ENCODE data around the gene FNBP1. TPM values are rescaled to one million over a fixed set of nuclear protein-coding genes. Genes with fewer than 3 reads are reported as not detected.

Gene FNBP1
- total RNA-seq, 1 donor from 2014 or later: 29.7 TPM

DNA sequence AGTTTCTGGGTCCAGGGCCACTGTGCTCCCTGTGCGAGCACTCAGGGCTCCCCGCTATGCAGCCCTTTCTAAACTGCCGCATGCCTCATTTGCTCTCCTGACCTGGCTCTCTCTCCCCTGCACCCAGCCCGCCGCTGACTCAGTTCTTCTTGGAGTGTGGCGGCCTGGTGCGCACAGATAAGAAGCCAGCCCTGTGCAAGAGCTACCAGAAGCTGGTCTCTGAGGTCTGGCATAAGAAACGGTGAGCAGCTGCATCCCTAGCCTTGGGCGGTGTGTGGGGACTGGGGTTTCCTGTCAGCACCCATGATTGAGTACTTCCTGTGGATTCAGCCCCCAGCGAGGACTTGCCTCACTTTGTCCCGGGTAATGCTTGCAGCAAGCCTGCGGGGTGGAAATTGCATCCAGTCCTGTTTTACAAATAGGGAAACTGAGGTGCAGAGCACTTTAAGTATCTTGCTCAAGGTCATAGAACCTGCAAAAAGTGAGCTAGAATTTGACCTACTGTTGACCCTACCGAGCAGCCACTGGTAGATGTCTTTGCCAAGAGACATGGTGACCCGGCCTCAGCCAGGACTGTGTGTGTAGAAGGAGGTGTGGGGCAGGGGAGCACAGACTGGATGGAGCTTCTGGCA, 179.8 kb downstream of the FNBP1 start:
- DNase-seq (ENCODE audit: low read depth, low spot score): peak; percentile 96

DNA sequence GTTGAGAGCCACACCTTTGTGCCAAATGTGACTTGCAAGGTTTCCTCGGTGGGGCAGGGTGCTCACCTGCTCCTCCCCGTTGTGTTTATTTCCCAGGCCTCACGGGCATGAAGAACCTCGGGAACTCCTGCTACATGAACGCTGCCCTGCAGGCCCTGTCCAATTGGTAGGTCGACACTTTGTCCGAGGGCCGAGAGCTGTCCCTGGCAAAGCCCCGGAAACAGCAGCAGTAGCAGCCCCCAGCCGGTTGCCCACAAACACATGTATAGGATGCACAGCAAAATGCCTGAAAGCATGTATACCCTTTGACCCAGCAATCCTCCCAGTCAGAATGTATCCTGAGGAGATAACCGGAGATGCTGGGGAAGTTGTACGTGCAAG, 181.6 kb downstream of the FNBP1 start:
- no peak for DNase-seq (ENCODE audit: low read depth, low spot score)

DNA sequence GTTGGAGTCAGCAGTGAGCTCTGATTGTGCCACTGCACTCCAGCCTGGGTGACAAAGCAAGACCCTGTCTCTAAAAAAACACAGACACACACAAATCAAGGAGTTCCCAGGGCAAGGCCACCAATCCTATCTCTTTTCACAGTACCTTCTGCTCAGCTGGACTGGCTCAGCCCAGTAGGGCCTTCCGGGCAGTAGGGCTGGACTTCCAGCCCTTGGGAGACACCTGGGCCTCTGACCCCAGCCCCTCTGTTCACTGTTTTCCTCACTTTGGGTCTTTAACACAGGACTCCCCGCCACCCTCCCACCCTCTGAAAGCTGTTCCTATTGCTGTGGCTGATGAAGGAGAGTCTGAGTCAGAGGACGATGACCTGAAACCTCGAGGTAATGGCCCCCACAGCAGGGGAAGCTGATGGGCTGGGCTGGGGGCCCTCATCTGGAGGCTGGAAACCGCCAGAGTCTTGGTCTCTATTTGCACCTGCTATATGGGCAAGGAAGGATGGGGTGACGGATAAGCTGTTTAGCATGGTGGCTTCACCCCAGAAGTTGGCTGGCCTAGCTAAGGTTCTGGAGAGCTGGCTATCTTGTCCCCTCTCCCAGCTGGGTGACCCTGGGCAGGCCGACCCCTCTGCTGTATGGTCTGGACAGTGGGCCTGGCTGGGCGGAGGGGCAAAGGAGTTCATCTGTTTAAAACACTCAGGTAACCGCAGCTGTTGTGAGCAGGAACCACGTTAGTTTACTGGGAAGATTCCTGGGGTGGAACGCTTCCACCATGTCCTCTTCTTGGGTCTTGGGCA, 182.1 kb downstream of the FNBP1 start:
- DNase-seq (ENCODE audit: low read depth, low spot score): no peak

DNA sequence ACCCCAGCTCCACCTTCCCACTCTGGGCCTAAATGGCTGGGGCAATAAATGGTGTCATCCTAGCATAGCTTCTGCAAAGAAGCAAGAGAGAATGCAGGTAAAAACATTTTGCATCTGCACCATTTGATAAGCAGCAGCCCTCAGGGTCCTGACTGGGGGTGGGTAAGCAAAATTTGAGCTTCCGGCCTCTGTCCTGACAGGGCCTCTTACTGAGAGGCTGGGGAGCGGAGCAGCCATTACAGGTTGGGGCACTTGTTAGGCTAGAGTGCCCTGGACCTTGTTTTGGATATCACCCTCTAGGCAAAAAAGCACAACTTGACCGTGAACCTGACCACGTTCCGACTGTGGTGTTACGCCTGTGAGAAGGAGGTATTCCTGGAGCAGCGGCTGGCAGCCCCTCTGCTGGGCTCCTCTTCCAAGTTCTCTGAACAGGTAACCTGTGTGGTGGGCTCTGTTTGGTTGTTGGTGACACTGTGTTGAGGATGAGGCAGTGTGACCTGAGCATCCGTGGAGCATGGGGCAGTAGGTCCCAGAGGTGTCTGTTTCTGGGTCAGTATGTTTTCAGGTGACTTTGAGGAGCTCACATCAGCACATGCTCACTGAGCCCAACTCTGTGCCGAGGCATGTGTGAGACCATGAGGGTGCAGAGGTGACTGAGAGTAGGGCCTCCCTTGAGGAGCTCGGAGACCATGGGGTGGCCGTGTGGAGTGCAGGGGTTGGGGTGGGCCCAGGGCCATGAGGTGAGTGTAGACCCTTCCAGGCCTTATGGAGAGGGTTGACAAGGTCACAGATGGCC, 184.6 kb downstream of the FNBP1 start:
- no peak for DNase-seq (ENCODE audit: low read depth, low spot score)

DNA sequence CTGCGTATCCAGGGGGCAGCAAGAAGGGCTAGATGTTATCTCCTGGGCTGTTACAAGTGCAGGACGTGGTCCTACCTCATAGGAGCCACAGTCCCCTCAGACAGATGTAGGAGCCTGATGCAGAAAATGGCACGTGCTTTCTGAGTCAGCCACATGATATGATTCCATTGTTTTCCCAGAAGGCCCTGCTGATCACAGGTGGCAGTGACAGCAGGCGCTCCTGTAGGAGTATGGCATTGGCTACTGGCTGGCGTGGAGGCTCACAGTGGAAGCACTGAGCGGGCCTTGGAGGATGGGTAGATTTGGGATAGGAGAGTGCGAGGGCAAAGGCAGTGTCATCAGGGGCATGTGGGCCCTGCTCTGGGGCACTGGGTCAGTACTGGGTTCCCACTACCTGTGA, 185.8 kb downstream of the FNBP1 start:
- DNase-seq (ENCODE audit: low read depth, low spot score): no peak

DNA sequence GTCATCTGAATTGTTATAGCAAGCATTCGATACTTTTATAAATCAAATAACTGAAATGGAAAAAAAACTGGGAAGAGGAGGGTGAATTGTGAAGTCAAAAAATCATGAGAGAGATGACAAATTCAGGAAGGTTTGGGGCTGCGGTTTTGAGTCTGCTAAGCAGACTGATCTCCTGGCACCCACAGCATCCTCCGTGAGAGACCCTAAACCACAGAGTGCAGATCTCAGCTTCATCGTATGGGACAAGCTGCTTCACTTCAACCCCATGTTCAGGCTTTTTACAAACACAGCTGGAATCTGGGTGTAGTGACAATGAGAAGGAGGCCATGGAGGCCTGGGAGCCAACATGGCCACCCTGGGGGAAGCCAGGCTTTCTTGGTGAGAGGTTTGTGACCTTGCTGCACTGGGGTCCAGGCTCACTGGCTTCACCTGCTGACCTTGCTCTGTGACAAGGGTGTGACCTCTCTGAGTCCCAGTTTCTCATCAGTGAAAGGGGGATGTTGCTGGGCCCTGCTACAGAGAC, 188.3 kb downstream of the FNBP1 start:
- DNase-seq (ENCODE audit: low read depth, low spot score): no peak

DNA sequence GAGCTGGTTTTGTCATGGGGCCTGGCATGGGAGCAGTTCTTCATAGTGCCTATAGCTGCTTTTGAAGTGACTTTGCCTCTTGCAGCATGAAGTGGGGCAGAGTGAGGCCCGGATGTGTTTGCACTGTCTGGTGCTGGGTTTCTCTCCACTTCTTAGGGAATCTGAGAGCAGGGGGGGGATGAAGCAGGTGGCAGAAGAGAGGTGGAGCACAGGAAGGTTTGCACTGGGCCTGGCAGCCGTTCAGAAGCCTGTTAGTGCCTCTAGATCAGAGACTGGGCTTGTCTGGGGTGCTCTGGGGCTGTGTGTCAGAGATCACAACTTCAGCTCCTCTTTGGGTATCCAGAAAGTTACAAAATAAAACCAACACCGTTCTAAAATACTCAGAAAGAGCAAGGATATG, 189.4 kb downstream of the FNBP1 start:
- DNase-seq (ENCODE audit: low read depth, low spot score): no peak

DNA sequence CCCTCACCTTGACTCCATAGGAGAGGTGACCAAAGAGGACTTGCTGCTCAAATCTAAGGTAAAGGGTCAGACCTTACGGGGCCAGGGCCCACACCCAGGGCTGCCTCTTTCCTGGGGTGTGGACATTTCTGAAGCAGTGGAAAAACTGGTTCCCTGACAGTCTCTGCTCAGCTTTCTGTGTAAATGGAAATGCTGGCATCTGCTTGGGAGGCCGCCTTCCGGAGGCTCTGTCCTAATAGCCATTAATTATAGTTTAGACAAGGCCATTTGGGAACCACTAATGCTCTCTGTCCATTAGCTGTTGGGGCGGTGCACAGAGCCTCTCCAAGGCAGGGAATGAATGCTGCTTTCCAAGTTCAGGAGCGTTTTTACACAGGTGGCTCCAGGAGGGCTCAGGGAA, 190.4 kb downstream of the FNBP1 start:
- no peak for DNase-seq (ENCODE audit: low read depth, low spot score)

DNA sequence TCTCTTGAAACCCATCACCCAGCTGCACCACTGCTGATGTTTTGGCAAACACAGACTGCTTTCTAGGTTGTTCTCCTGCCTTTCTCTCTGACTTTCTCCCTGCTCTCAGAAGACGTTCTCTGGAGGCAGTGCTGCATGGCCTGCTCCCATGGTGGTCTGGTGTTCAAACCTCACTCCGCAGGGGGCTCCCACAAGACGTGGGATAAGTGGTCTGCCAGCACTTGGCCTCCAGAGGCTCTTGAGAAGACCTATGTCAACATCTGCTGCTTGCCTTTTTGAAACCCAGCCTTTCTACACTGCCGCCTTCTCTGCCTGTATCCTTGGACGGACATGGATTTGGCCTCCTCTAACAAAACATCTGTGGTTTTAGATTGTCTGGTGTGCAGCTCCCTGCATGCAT, 191.2 kb downstream of the FNBP1 start:
- DNase-seq (ENCODE audit: low read depth, low spot score): no peak

DNA sequence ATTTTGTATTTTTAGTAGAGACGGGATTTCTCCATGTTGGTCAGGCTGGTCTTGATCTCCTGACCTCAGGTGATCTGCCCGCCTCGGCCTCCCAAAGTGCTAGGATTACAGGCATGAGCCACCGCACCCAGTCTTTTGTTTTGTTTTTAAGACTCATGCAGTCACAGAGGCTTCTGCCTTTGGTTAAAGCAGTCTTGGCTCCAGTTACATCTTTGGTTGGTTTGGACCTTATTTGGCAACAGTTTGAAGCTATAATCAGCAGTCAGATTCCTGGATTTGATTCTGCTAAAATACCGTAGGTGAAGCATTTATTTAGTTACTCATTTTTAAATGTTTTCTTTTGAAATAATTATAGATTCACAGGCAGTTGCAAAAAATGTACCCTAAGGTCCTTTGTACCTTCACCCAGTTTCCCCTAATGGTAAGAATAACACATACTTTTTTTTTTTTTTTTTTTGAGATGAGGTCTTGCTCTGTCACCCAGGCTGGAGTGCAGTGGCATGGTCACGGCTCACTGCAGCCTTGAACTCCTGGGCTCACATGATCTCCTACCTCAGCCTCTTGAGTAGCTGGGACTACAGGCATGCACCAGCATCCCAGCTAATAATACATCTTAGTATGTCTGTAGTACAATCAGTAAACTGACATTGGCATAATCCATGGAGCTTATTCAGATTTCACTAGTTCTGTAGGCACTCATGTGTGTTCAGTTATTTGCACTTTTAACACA, 192.0 kb downstream of the FNBP1 start:
- no peak for DNase-seq (ENCODE audit: low read depth, low spot score)

DNA sequence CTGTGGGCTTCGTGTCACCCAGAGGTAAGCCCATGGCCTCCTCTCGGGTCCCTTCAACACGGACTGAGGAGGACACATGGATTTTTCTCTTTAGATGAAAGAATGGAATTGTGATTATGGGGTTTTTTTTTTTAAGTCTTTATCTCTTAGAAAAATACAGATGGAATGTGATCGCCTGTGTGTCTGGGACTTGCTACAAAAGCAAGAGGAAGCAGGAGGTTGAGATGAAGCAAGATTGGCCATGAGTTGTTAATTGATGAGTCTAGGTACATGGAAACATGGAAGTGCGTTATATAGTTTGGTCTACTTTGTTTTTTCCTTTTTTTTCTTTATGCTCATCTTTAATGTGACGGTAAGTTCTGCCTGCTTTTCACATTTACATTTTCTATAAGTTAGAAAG, 193.1 kb downstream of the FNBP1 start:
- peak; percentile 27 for DNase-seq (ENCODE audit: low read depth, low spot score)

DNA sequence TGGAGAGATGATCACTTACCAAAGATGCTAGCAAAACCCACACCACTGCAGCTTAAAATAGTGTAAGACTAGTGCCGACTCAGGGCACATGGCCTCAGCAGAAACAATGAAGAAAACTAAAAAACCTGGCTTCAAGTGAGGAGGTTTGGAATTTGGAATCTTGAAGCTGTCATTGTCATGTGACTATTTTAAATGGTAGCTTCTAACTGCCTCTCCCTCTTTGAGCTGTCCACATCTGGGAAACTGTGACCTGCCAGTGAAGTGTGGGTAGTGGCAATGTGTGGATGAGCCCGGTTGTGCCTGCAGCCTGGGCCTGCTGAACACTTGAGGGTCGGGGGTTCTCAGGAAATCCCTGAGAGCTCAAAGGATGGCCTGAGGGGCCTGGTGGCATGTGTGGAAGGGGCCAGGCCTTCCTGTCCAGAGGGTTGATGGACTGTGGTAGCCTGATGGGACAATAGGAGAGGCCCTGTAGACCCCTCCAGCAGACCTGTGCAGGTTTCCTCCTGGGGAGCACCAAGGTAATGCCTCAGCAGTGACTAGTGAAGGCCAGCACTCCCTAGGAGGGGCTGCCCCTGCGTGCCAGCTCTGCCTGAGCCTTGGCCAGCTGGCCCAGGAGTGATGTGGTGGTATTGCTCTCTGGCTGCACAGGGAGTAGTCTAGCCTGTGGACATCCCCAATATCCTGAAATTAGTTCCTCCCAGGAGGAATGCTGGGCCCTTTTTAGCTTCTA, 194.1 kb downstream of the FNBP1 start:
- DNase-seq (ENCODE audit: low read depth, low spot score): no peak

DNA sequence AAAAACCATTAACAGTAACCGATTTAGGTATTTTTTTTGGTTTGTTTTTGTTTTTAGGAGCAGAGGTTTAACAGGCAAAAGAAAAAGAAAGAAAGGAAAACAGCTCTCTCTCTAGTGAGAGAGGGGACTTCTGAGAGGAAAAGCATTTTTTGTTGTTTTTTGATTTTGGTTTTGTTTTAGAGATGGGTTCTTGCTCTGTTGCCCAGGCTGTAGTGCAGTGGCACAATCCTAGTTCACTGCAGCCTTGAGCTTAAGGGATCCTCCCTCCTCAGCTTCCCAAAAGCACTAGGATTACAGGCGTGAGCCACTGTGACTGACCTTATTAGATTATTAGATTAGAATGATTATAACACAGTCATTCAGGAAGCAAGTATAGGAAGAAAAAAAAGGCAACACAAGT, 197.6 kb downstream of the FNBP1 start:
- DNase-seq (ENCODE audit: low read depth, low spot score): no peak

DNA sequence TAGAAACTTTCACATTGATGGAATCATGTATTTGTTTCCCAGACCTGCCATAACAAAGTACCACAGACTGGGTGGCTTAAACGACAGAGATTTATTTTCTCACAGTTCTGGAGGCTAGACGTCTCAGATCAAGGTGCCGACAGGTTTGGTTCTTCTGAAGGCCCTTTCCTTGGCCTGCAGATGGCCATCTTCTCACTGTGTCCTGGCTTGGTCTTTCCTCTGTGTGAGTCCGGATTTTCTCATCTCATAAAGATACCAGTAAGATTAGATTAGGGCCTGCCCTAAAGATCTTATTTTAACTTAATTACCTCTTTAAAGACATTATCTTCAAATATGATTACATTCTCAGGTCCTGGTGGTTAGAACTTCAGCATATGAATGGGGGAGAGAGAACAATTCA, 201.9 kb downstream of the FNBP1 start:
- DNase-seq (ENCODE audit: low read depth, low spot score): no peak

DNA sequence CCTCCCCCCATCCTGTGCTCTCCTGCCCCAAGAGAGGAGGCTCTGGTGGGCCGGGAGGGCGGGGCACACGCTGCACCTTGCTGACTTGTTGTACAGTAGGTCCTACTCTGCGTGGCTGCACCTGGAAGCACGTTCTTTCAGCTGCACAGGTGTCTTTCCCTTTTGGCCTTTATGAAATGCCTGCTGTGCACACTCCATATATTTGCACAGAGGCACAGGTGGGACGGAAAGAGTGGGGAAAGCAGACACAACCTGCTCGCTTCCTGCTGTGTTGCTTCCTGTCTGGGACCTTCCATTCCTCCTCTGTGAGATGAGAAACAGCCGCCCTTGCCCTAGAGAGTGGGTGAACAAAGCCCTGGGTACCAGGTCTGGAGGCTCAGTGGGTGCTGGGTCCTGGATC, 203.0 kb downstream of the FNBP1 start:
- DNase-seq (ENCODE audit: low read depth, low spot score): no peak

DNA sequence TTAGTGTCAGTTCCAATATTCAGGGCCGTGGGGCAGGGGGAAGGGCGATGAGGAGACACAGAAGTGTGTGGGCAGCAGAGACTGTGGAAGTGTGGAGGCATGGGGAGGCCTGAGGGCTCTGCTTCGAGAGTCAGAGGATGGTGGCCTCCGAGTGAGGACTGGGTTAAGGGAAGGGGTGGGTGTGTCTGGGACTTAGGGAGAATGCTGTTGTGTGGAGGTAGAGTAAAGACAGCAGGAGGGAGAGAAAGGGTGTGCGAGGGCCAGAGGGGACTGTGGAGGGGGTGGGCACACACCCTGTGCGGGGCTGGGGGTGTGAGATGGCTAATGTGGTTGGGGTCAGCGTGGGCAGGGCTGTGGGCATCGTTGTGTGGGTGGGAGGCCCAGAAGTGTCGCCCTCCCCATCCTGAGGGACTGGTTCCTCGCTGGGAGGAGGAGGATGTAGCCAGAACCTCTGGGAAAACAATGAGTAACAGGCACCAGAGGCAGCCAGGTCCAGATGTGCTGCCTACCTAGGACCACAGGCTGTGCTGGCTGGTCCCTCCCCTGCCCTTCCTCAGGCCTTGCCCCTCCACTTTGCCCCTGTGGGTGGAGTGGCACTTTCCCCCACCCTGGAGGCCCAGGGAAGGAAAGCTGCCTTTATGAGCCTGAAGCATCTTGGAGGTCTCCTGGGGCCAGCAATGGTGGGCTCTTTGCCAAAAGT, 203.5 kb downstream of the FNBP1 start:
- DNase-seq (ENCODE audit: low read depth, low spot score): no peak

DNA sequence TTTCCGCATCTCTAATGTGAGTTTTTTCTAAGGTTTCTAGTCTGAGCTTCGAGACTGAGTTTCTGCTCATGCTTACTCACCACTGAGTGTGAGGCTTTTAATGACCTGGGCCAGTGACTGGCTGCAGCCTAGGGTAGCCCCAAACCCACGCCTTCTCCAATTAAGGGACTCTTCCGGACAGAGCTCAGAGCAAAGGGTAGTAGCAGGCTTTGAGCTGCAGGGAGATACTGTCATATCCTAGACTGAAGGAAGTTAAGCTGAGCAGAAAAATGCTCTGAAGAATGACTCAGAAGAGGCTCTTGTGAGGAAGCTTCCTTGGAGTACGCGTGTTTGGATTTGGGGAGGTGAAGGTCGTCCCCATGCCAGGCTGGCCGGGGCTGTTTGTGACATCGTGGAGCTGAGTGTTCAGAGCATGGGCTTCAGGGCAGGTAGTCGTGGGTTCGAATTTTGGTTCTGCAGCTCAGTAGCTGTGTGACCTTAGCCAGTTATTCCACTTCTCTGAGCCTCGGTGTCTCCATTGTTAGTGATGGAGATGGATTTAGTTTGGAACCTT, 204.2 kb downstream of the FNBP1 start:
- DNase-seq (ENCODE audit: low read depth, low spot score): no peak

Data from pulmonary artery endothelial cell (primary cell).